ENCODE measurements around the gene HES7. TPM values are rescaled to one million over a fixed set of nuclear protein-coding genes. Genes with fewer than 3 reads are reported as not detected.

Gene HES7
- total and polyA plus RNA-seq, 9 donors: 0.11 to 0.97 (median 0.74) TPM; not detected in 2

GRCh38 chr17:8155996-8156245, 32.0 kb upstream of the HES7 start:
- H3K27me3 ChIP-seq: no peaks in the 10 kb centered on the region
- DNase-seq: peak in 1 of 5 donors; percentile 65
- peak in 2 of 3 donors; percentile 13 to 29 for TF ChIP-seq CTCF (IDR thresholded peaks at IDR 0.05)
- no peak for TF ChIP-seq POLR2A (IDR thresholded peaks at IDR 0.05)
- no peaks in the 10 kb centered on the region for H3K36me3 ChIP-seq
- H3K27ac ChIP-seq: peak overlapping the region; percentile 94 to 96
- H3K4me3 ChIP-seq: peak overlapping the region; percentile 97
- WGBS, 3 donors: 0 to 1% (median 0%) methylated on average over 11 of the region's 11 CpGs
- intact Hi-C loops (cut with DNase I): loop anchor here in 1 of 4 donors (10.0 kb wide), 1 partner anchor 311 kb away; no protein-coding TSS in a partner anchor
- H3K4me1 ChIP-seq (ENCODE audit: insufficient read depth): peaks cover 9% of the 10 kb centered on the region
- H3K9me3 ChIP-seq: no peaks in the 10 kb centered on the region

- DNase-seq: peak in 2 of 5 donors; percentile 24 to 51
- H3K36me3 ChIP-seq: no peaks in the 10 kb centered on the region
- peaks cover 12% of the 10 kb centered on the region for H3K4me1 ChIP-seq (ENCODE audit: insufficient read depth)
- no peaks in the 10 kb centered on the region for H3K9me3 ChIP-seq
- H3K27ac ChIP-seq: peak overlapping the region; percentile 94 to 96
- no peak for TF ChIP-seq EP300 (IDR thresholded peaks at IDR 0.05)
- peak in 1 of 3 donors; percentile 4 for TF ChIP-seq CTCF (IDR thresholded peaks at IDR 0.05)
- H3K27me3 ChIP-seq: no peaks in the 10 kb centered on the region
- intact Hi-C loops (cut with DNase I): loop anchor here in 1 of 4 donors (10.0 kb wide), 1 partner anchor 311 kb away; no protein-coding TSS in a partner anchor
- H3K4me3 ChIP-seq: peak overlapping the region; percentile 97
- 4 to 13% (median 10%) methylated on average over 14 of the region's 14 CpGs for WGBS, 3 donors
These were observed 31.5 kb upstream of the HES7 start for GRCh38 chr17:8155231-8155995.

- Histone ChIP-seq H3K4me3 (peak overlapping the region; percentile 97), H3K4me1 (ENCODE audit: insufficient read depth) (peaks cover 12% of the 10 kb centered on the region), H3K9me3 (no peaks in the 10 kb centered on the region), H3K27me3 (no peaks in the 10 kb centered on the region), H3K27ac (peak overlapping the region; percentile 94 to 96), H3K36me3 (no peaks in the 10 kb centered on the region)
- no peak for DNase-seq
- TF ChIP-seq CTCF (IDR thresholded peaks at IDR 0.05) (peak in 1 of 3 donors; percentile 5), EP300 (IDR thresholded peaks at IDR 0.05) (no peak), POLR2A (IDR thresholded peaks at IDR 0.05) (peak; percentile 52)
- intact Hi-C loops (cut with DNase I): loop anchor here in 1 of 4 donors (10.0 kb wide), 1 partner anchor 310 kb away; no protein-coding TSS in a partner anchor
- WGBS, 3 donors: 1 to 7% (median 2%) methylated on average over 11 of the region's 11 CpGs
These were observed 30.8 kb upstream of the HES7 start for GRCh38 chr17:8154608-8155155.

- Histone ChIP-seq H3K27ac (peak overlapping the region; percentile 94 to 96), H3K36me3 (no peaks in the 10 kb centered on the region), H3K4me3 (peak overlapping the region; percentile 97), H3K27me3 (no peaks in the 10 kb centered on the region), H3K4me1 (ENCODE audit: insufficient read depth) (peaks cover 12% of the 10 kb centered on the region), H3K9me3 (no peaks in the 10 kb centered on the region)
- intact Hi-C loops (cut with DNase I): loop anchor here in 1 of 4 donors (10.0 kb wide), 1 partner anchor 309 kb away; no protein-coding TSS in a partner anchor
- DNase-seq: peak; percentile 100
- 1% methylated on average over 22 of the region's 22 CpGs for WGBS, 3 donors
- TF ChIP-seq POLR2A (IDR thresholded peaks at IDR 0.05): peak; percentile 86
- no peak for TF ChIP-seq CTCF (IDR thresholded peaks at IDR 0.05)
- peak; percentile 100 for TF ChIP-seq EP300 (IDR thresholded peaks at IDR 0.05)
These were observed 30.2 kb upstream of the HES7 start for GRCh38 chr17:8153957-8154607.

All from ovary (tissue), 9 donors.